HG02973 (cell line): ENCODE data around the gene COL2A1.

Experiments used
- ATAC-seq: cut with Tn5 transposase; IDR thresholded peaks from one replicate; pipeline ENCODE4 v1.9.1; 2021; ENCODE audit warnings: moderate library complexity; ENCODE audit not compliant: unreplicated experiment

COL2A1 gene

GRCh38 chr12:47949441-47950341 is 54.6 kb downstream of the COL2A1 start:
- no peak for ATAC-seq

GRCh38 chr12:47947341-47947740 is 56.9 kb downstream of the COL2A1 start:
- no peak for ATAC-seq

DNA sequence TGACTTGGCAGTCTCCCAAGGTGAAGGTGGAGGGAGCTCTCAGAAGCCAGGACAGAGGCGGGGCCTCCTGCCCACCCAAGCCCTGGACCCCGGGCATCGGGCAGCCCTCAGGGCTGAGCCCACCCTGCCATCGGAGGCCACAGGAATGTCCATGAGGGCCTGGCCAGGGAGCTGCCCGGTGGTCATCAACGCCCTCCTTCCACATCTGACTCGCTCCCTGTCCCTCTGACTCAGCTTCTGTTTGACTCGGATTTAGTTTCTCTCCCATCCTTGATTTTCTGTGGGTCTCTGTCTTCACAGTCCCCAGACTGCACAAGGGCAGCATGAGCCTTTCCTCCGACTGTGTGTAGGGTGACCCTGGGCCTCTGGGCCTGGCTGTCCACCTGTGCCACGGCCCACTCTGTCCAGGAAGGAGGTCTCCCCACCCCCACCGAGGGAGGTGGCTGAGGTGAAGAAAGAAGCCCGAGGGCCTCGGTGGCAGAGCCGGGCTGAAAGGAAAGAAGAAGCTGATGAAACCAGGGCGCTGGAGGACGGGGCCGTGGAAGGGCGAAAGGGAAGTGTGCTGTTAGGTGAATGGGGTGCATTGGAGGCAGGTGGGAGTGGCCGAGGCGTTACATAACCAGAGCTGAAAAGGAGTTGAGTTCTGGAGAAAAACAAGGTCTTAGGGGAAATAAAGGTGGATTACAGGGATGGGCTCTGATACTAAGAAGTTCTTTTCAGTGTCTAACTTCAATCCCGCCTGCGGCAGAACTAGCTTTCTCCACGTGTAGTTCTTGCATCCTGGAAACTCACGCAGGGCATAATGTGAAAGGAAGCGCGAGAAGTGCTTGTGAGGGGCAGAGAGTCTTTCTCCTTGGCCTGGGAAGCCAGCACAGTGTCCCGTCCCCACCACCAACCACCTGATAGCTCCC is 57.6 kb downstream of the COL2A1 start:
- ATAC-seq: no peak

- no peak for ATAC-seq
Observed at GRCh38 chr12:47945341-47945728, 58.9 kb downstream of the COL2A1 start.

DNA sequence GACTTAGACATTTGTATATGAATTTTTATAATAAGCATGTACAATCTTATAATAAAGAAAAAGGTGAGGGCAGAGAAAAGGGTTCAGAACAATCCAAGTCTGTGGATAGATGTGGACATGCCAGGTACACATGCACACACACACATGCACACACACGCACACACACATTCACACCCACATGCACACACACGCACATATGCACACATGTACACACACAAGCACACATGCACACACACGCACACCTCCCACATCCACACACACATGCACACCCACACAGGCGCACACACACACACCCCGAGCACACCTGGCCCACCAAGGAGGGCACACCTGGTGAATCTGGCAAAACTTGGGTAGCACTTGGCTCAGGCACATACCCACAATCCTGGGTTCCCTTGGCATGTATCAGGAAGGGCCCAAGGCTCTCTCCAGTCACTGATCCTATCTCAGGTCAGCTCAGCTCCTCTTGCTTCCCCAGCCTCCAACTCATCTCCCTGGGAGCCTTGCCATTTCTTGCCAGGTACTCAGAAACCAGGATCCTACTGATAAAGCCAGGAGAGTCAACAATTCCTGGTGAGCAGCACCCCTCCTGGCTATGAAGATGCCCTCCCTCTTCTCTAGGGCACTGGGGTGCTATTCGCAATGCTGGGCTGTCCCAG is 59.5 kb downstream of the COL2A1 start:
- no peak for ATAC-seq

GRCh38 chr12:47943623-47944340 is 60.5 kb downstream of the COL2A1 start:
- no peak for ATAC-seq

GRCh38 chr12:47942614-47943225 is 61.6 kb downstream of the COL2A1 start:
- no peak for ATAC-seq

DNA sequence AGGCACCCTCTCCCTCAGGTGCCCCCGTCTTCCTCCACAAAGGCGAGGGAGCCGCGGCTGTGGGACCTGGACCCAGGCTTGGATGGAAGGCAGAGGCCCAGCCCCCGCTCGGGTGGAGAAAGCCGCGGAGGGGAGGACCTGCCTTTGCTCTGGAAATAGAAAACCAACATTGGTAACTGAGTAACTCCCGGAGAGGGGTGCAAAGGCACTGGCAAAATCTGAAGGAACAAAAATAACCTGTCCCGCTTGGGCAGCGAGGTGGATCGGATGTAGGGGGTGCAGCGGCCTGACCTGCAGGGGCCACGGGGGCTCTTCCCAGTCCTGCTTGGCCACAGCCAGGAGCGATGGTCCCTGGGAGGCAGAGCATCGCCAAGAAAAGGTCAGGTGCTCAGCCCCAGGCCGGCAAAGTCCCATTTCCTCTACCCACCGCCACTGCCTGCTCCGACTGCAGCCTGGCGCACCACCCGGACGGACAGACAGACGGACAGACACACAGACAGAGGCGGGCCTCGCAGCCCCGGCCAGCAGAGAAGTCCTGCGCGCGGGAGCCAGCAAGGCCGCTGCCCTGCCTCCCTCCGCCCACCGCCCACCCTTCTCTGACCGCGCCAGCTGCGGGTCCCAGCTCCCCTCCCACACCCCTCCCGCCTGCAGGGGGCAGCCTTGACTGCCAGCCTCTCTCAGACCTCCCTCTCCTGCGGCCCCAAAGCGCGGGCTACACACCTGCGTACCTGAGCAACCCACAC is 62.2 kb downstream of the COL2A1 start:
- no peak for ATAC-seq

GRCh38 chr12:47941475-47941780 is 62.8 kb downstream of the COL2A1 start:
- ATAC-seq: no peak

GRCh38 chr12:47940773-47941474 is 63.4 kb downstream of the COL2A1 start:
- ATAC-seq: no peak

GRCh38 chr12:47939009-47939601 is 65.2 kb downstream of the COL2A1 start:
- ATAC-seq: no peak

GRCh38 chr12:47938594-47938993 is 65.7 kb downstream of the COL2A1 start:
- ATAC-seq: no peak

GRCh38 chr12:47938093-47938492 is 66.2 kb downstream of the COL2A1 start:
- ATAC-seq: no peak

DNA sequence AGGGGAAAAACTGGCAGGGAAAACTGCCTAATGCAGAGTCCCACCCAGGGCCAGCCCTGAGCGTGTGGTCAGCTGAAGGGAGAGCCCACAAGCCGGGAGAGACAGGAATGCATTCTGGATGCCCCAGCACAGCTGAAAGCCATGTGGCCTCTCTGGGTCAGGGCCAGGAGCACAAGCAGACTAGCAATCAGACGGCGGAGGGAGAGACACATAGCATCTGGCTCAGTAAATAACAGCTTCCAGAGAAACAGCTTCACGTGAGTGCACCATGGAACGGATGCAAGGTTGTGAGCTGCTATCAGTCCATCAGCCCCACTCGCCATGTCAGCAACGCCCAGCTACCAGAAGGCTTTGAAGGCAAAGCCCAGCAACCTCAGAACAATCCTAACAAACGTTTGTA is 69.1 kb downstream of the COL2A1 start:
- ATAC-seq: no peak

- ATAC-seq: no peak
Observed at GRCh38 chr12:47931187-47931586, 73.1 kb downstream of the COL2A1 start.

GRCh38 chr12:47930634-47931033 is 73.6 kb downstream of the COL2A1 start:
- no peak for ATAC-seq

DNA sequence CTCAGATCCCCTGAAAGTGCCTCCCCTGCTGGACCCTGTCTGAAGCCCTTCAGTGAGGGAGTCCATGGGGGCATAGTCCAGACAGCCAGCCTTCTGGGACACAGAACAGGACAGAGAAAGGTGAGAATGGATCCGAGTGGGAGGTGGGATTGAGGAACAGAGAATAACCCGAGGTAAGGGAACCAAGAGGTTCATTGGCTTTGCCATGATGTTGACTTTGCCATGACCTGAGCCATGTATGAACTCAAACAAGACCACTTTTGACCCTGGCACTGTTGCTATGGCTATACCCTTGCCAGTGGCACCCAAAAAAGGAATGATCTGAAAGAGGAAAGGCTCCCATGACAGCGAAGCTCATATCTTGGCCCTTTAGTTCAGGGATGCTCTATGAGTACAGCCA is 76.9 kb downstream of the COL2A1 start:
- no peak for ATAC-seq
